ENCODE results near the gene PCID2. TPM values are rescaled to one million over a fixed set of nuclear protein-coding genes. Genes with fewer than 3 reads are reported as not detected.

Gene PCID2
- total and polyA plus RNA-seq, 2 experiments from 2014 or later, result 79.6 to 107 TPM

DNA sequence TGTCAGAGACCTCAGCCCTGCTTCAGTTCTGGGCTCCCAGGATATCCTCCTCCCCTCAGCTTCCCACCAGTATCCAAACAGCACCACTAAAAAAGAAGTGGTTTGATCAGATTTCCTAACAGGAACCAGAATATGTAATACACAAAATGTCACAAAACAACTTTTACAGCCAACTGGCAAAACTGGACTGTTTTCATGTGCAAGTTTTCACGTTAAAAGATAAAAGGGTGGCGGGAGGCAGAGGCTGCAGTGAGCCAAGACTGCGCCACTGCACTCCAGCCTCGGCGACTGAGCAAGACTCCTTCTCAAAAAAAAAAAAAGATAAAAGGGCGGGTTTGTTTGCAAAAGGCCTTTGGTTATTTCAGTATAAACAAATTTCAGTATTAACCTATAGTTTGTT lies 13.1 kb downstream of the PCID2 start:
- H3K27ac ChIP-seq (ENCODE audit: low read depth), result no peak overlapping the region
- H4K20me1 ChIP-seq (replicated peaks; ENCODE audit: insufficient read depth), result peaks cover 43% of the 10 kb centered on the region; the same call in 1 of the 2 replicates
- no peaks in the 10 kb centered on the region for H3F3A ChIP-seq (replicated peaks; ENCODE audit: low read depth)
- Mint-ChIP-seq H3K27me3 (ENCODE audit: insufficient read depth, low read depth, poor library complexity) (no peaks in the 10 kb centered on the region), H3K4me3 (no peak overlapping the region), H3K27ac (no peak overlapping the region), H3K9me3 (no peaks in the 10 kb centered on the region), H3K36me3 (ENCODE audit: low read depth) (peaks cover 87% of the 10 kb centered on the region), H3K4me1 (no peaks in the 10 kb centered on the region)
- H3K36me3 ChIP-seq (ENCODE audit: insufficient read depth), result peaks cover 52% of the 10 kb centered on the region
- no peak overlapping the region for H3K4me3 ChIP-seq
- peaks cover 27% of the 10 kb centered on the region for H3K79me2 ChIP-seq (replicated peaks; ENCODE audit: insufficient read depth)
- H3K4me1 ChIP-seq (ENCODE audit: insufficient read depth), result no peaks in the 10 kb centered on the region
- TF ChIP-seq, protein P1, sequence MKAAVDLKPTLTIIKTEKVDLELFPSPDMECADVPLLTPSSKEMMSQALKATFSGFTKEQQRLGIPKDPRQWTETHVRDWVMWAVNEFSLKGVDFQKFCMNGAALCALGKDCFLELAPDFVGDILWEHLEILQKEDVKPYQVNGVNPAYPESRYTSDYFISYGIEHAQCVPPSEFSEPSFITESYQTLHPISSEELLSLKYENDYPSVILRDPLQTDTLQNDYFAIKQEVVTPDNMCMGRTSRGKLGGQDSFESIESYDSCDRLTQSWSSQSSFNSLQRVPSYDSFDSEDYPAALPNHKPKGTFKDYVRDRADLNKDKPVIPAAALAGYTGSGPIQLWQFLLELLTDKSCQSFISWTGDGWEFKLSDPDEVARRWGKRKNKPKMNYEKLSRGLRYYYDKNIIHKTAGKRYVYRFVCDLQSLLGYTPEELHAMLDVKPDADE (IDR thresholded peaks at IDR 0.05), result no peak
- TF ChIP-seq, protein P2, sequence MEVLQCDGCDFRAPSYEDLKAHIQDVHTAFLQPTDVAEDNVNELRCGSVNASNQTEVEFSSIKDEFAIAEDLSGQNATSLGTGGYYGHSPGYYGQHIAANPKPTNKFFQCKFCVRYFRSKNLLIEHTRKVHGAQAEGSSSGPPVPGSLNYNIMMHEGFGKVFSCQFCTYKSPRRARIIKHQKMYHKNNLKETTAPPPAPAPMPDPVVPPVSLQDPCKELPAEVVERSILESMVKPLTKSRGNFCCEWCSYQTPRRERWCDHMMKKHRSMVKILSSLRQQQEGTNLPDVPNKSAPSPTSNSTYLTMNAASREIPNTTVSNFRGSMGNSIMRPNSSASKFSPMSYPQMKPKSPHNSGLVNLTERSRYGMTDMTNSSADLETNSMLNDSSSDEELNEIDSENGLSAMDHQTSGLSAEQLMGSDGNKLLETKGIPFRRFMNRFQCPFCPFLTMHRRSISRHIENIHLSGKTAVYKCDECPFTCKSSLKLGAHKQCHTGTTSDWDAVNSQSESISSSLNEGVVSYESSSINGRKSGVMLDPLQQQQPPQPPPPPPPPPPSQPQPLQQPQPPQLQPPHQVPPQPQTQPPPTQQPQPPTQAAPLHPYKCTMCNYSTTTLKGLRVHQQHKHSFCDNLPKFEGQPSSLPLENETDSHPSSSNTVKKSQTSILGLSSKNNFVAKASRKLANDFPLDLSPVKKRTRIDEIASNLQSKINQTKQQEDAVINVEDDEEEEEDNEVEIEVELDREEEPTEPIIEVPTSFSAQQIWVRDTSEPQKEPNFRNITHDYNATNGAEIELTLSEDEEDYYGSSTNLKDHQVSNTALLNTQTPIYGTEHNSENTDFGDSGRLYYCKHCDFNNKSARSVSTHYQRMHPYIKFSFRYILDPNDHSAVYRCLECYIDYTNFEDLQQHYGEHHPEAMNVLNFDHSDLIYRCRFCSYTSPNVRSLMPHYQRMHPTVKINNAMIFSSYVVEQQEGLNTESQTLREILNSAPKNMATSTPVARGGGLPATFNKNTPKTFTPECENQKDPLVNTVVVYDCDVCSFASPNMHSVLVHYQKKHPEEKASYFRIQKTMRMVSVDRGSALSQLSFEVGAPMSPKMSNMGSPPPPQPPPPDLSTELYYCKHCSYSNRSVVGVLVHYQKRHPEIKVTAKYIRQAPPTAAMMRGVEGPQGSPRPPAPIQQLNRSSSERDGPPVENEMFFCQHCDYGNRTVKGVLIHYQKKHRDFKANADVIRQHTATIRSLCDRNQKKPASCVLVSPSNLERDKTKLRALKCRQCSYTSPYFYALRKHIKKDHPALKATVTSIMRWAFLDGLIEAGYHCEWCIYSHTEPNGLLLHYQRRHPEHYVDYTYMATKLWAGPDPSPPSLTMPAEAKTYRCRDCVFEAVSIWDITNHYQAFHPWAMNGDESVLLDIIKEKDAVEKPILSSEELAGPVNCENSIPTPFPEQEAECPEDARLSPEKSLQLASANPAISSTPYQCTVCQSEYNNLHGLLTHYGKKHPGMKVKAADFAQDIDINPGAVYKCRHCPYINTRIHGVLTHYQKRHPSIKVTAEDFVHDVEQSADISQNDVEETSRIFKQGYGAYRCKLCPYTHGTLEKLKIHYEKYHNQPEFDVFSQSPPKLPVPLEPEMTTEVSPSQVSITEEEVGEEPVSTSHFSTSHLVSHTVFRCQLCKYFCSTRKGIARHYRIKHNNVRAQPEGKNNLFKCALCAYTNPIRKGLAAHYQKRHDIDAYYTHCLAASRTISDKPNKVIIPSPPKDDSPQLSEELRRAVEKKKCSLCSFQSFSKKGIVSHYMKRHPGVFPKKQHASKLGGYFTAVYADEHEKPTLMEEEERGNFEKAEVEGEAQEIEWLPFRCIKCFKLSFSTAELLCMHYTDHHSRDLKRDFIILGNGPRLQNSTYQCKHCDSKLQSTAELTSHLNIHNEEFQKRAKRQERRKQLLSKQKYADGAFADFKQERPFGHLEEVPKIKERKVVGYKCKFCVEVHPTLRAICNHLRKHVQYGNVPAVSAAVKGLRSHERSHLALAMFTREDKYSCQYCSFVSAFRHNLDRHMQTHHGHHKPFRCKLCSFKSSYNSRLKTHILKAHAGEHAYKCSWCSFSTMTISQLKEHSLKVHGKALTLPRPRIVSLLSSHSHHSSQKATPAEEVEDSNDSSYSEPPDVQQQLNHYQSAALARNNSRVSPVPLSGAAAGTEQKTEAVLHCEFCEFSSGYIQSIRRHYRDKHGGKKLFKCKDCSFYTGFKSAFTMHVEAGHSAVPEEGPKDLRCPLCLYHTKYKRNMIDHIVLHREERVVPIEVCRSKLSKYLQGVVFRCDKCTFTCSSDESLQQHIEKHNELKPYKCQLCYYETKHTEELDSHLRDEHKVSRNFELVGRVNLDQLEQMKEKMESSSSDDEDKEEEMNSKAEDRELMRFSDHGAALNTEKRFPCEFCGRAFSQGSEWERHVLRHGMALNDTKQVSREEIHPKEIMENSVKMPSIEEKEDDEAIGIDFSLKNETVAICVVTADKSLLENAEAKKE (CRISPR knock-in tag; IDR thresholded peaks at IDR 0.05), result no peak
- no peak for TF ChIP-seq EZH2 (IDR thresholded peaks at IDR 0.05; ENCODE audit: low read depth, unreplicated experiment)
- TF ChIP-seq, protein P3, sequence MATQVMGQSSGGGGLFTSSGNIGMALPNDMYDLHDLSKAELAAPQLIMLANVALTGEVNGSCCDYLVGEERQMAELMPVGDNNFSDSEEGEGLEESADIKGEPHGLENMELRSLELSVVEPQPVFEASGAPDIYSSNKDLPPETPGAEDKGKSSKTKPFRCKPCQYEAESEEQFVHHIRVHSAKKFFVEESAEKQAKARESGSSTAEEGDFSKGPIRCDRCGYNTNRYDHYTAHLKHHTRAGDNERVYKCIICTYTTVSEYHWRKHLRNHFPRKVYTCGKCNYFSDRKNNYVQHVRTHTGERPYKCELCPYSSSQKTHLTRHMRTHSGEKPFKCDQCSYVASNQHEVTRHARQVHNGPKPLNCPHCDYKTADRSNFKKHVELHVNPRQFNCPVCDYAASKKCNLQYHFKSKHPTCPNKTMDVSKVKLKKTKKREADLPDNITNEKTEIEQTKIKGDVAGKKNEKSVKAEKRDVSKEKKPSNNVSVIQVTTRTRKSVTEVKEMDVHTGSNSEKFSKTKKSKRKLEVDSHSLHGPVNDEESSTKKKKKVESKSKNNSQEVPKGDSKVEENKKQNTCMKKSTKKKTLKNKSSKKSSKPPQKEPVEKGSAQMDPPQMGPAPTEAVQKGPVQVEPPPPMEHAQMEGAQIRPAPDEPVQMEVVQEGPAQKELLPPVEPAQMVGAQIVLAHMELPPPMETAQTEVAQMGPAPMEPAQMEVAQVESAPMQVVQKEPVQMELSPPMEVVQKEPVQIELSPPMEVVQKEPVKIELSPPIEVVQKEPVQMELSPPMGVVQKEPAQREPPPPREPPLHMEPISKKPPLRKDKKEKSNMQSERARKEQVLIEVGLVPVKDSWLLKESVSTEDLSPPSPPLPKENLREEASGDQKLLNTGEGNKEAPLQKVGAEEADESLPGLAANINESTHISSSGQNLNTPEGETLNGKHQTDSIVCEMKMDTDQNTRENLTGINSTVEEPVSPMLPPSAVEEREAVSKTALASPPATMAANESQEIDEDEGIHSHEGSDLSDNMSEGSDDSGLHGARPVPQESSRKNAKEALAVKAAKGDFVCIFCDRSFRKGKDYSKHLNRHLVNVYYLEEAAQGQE (IDR thresholded peaks at IDR 0.05; ENCODE audit: unreplicated experiment), result no peak
- no peak for TF ChIP-seq ZNF114 (CRISPR knock-in tag; IDR thresholded peaks at IDR 0.05)
- no peaks in the 10 kb centered on the region for H3K27me3 ChIP-seq (ENCODE audit: insufficient read depth)
- DNase-seq (ENCODE audit: low spot score) (no peak), ATAC-seq (no peak)
- H2AFZ ChIP-seq, result no peak overlapping the region
- no peaks in the 10 kb centered on the region for H3K9me2 ChIP-seq (ENCODE audit: insufficient read depth)
- H3K4me2 ChIP-seq, result no peak overlapping the region
